ENCODE results near the gene SPOCD1.

SPOCD1 gene

DNA sequence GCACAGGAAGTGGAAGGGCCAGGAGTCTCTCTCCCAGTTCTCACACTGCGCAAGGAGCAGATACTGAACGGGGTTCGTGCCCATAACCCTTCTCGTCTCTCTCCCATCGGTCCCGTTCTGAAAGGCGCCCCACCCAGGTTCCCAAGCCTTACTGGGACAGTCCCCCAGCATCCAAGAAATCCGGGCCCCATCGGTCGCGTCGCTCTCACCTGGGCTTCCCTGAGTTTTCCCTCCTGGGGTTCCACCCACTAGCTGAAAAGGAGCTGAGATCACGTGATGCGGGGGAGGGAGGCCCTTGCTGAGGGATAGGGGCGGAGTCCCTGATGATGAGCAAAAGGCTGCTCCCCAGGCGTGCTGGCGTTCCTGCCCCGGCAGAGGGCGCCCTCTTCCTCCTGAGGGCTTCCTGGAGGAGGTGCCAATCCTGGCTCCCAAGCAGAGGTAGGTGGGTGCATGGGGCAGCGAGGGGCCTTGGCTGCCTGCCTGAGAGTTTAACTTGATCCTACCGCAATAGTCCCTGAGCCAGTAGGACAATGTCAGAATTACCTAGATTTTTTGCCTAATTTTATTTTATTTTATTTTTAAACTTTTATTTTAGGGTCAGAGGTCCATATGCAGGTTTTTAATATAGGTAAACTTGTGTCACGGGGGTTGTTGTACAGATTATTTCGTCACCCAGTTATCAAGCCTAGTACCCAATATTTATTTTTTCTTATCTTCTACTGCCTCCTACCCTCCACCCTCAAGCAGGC, at the start of gene SPOCD1:
Gene SPOCD1 (minus strand): TSS at position 271 of the 749 bp plus-strand sequence. CDS start 689 bp downstream, outside the sequence.
- peak; percentile 64 to 68 for DNase-seq (ENCODE audit: low read depth in 2 of 2)

DNA sequence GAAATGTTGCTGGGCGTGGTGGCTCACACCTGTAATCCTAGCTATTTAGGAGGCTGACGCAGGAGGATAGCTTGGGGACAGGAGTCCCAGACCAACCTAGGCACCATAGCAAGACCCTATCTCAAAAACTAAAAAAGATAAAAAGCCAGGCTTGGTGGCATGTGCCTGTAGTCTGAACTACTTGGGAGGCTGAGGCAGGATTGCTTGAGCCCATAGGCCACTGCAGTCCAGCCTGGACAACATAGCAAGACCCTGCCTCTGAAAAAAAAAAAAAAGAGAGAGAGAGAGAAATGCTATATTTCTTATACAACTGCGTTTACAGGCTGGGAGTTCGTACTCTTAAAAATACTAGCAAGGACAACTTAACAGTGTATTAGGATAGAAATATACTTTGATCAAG, 46.2 kb upstream of the SPOCD1 start:
- no peak for DNase-seq (ENCODE audit: low read depth in 2 of 2)

DNA sequence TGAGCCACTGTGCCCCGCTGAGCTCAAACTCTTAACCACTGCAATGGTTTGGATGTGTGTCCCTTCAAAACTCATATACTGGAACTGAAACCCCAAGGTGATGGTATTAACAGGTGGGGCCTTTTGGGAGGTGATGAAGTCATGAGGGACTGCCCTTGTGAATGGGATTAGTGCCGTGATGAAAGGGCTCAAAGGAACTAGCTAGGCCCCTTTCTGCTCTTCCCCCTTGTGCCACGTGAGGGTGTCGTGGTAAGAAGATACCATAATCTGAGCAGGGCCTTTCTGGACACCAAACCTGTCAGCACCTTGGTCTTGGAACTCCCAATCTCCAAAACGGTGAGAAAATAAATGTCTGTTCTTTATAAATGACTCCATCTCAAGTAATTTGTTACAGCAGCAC, 45.5 kb upstream of the SPOCD1 start:
- DNase-seq (ENCODE audit: low read depth in 2 of 2): no peak

DNA sequence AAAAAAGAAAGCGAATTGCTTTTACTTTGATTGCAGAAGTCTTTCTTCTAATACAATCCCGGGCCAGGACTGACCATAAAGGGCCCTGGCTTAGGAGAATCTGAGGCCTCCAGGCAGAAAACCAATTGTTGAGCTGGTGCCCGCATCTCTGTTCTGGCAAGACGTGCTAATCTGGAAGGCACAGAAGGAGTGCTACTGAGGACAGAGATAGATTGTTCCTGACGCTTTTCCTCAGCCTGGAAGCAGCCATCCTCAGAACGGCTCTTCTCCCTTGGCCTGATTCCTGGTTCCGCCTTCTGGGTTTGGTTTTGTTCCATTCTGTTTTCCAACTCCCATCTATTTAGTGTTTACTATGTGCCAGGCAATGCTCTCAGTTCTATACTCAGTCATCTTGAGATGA, 44.8 kb upstream of the SPOCD1 start:
- DNase-seq (ENCODE audit: low read depth in 2 of 2): no peak

DNA sequence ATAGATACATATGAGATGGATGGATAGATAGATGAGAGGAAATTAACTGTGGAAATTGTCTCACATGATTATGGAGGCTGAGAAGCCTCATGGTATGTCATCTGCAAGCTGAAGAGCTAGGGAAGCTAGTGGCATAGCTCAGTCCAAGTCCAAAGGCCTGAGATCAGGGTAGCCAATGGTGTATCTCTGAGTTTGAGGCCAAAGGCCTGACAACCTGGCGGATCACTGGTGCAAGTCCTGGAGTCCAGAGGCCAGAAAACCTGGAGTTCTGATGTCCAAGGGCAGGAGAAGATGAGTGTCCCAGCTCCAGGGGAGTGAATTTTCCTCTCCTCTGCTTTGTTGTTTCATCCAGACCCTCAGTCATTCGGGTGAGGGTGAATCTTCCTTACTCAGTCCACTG, 43.9 kb upstream of the SPOCD1 start:
- DNase-seq (ENCODE audit: low read depth in 2 of 2): no peak

DNA sequence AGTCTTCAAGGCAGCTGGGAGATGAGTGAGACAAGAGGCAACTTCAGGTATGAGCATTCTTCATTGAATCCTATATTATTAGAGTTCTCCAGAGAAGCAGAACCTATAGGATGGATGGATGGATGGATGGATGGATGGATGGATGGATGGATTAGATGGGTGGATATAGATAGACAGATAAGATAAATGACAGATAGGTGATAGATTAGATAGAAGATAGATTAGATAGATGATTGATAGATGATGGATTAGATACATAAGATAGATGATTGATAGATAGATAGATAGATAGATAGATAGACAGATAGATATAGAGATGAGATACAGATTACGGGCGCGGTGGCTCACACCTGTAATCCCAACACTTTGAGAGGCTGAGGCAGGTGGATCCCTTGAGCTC, 43.2 kb upstream of the SPOCD1 start:
- no peak for DNase-seq (ENCODE audit: low read depth in 2 of 2)

DNA sequence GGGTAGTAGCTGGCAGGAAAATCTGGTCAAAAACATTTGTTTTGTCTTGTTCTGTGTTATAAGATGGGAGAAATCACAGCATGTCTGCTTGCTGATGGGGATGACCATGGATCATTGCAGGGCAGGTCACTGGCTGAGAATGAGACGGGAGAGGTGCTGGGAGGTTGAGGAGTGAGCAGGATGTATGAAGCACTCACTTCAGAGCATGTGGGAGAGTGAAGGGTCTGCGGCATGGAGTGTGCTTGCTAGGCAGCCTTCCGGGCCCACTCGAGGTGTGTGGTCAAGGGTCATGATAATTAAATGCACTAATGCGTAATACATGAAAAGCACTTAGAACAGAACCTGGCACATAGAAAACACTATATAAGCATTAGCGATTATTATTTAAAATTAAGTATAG, 42.0 kb upstream of the SPOCD1 start:
- no peak for DNase-seq (ENCODE audit: low read depth in 2 of 2)

DNA sequence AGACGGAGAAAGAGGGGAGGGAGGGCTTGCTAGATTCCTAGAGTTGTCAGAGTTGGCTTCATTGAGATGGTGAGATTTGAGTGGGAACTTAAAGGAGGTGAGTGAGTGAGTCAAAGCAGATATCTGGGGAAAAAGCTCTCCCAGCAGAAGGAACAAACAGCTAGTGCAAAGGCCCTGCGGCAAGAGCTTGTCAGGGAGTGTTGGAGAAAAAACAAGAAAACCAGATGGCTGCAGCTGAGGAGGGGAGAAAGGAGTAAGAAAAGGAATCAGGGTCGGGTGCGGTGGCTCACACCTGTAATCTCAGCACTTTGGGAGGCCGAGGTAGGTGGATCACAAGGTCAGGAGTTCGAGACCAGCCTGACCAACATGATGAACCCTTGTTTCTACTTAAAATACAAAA, 40.3 kb upstream of the SPOCD1 start:
- no peak for DNase-seq (ENCODE audit: low read depth in 2 of 2)

DNA sequence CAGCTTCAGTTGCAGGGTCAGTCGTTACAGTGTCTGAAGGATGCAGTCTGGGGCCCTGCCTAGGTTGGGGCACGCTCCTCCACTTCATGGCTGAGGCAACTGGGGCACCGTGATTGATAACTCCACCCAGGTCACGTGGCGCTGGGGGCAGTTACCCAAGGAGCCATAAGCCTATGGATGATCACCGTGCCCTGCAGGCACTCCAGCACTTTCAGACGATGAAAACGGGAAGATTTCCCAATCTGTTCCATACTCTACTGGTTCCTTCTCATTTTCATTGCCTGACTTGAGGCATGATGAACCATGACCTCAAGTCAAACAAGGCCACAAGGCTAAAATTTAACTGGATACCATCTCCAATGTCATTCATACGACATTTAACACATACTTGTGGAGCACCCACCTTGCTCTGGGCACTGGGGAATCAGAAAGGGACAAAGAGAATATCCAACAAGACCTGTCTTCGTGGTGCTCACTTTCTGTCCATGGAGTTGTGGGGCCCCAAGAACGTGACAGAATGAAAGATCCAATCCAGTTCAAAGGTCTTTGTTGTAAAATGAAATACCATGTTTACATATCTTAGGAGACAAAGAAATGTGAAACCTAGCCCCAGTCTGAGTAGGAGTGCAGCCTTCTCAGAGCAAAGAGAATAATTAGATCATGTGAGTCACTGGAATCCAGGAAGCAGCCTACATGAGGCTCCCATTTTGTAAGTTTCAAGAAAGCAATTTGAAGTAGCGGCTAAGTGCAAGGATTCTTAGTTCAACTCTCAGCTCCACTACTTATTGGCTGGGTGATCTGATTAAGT, 39.4 kb upstream of the SPOCD1 start:
- no peak for DNase-seq (ENCODE audit: low read depth in 2 of 2)

DNA sequence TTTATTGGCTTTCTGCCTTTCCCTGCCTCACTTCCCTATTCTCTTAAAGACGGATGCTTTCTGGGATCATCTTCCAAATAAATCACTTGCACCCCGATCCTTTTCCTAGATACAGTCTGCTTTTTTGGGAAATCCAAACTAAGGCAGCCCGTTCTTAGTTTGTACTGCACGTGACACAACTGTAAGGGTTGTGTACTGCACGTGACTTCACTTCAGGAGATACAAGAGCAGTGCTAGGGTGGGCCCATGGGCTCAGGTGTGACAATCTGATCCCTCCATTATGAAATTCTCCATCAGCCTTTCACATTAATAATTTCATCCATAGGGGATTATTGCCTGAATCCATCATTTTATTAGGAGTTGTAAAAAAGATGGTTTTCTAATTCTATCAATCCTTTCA, 33.8 kb upstream of the SPOCD1 start:
- no peak for DNase-seq (ENCODE audit: low read depth in 2 of 2)

DNA sequence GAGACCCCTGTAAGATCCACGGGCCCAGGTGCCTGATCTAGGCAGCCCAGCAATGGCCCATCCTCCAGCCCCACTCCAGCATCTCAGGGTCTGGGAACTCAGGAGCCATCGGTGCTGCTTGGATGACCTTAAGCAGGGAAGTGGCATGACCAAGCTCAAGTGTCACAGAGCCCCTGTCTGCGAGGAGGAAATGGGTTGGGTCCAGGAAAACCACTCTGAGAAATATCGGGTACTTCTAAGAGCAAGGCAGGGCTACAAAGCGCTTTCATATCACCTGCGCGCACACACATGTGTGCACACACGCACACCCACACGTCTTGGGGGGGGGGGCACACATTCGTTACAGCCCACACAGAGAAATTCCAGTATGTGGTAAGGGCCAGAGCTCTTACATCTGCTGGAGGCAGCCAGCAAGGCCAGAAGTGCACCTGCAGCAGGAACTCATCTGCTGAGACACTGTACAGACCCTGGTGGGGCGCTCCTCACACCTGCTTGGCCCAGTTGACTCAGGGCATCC, 32.6 kb upstream of the SPOCD1 start:
- DNase-seq (ENCODE audit: low read depth in 2 of 2): peak; percentile 17 to 39

DNA sequence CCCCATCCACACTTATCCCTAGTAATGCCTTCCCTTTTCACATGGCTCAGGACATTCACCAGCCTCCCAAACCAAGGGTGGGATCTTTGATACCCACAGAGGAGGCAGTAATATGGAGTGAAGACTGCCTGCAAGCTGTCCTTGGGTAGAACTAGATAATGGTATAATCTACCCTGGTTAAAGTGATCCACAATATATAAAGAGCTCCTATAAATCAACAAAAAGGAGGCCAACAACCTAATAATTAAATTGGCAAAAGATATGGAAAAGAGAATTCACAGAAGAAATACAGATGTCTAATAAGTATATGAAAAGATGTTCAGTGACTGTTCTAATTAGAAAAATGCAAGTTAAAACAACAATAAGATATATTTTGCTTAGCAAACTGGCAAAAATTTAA, 30.7 kb upstream of the SPOCD1 start:
- DNase-seq (ENCODE audit: low read depth in 2 of 2): no peak

DNA sequence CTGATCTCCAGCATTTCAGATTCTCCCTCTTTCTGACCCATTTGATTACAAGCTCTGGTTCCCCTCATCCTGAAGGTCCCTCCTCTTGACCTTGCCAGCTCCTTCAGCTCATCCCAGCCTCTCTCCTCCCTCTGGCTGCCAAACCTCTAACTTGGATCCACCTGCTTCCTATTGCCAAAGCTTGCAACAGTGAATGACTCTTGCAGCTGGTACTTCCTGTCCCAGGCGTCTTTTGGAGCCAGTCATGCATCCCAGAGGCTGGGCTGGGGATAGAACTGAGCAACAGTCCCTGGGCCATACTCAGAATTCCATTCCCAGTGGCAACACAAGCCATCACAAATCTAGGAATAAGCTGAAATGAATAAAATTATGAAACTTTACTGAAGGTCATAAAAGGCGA, 27.7 kb upstream of the SPOCD1 start:
- DNase-seq (ENCODE audit: low read depth in 2 of 2): no peak

DNA sequence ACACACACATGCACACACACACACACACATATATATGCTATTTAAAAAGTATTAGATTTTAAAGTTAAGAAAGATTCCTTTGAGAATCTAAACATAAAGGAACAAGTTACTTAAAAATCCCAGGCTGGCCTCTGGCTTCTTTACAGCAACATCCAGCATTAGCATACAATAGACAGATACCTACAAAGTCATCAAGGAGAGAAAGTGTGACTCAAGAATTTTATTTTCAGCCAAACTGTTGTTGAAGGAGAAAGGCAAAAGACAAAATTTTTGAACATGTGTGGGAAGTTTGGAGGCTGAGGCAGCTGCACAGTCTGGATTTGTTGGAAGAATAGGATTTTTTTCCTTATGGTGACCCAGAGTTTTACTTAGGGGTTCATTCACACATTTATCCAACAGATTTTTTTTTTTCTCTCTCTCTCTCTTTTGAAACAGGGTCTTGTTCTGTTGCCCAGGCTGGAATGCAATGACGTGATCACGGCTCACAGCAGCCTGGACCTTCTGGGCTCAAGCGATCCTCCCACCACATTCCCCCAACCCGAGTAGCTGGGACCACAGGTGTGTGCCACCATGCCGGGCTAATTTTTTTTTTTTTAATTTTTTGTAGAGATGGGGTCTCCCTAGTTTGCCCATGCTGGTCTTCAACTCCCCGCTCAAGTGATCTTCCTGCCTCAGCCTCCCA, 24.0 kb upstream of the SPOCD1 start:
- no peak for DNase-seq (ENCODE audit: low read depth in 2 of 2)

DNA sequence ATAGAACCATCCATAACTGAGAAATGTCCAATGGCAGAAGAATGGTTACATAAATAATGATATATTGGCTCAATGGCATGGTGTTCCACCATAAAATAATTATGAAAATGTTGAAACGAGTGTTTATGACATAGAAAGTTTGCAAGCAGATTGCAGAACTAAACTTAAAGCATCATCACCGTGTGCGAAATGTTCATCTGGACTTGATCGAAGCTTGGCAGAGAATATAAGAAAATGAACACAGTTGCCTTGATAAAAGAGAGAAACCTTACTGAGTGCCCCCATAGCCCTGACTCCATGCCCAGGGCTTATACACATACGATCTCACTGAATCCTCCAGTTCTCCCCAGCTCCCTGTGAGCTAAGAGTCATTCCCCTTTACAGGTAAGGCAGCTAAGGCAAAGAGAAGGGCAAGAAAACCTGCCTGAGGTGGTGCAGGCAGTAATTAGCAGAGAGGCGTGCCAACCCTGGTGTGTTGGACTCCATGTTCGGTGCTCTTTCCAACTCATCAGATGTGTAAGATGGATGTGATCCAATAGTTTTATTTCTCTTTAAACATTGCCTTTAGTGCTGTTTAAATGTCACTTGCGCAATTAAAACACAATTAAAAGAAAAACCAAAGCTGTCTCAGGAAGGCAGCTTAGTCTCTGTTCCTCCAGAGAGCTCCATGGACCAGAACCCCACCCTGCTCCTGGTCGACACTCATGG, 21.8 kb upstream of the SPOCD1 start:
- DNase-seq (ENCODE audit: low read depth in 2 of 2): no peak

DNA sequence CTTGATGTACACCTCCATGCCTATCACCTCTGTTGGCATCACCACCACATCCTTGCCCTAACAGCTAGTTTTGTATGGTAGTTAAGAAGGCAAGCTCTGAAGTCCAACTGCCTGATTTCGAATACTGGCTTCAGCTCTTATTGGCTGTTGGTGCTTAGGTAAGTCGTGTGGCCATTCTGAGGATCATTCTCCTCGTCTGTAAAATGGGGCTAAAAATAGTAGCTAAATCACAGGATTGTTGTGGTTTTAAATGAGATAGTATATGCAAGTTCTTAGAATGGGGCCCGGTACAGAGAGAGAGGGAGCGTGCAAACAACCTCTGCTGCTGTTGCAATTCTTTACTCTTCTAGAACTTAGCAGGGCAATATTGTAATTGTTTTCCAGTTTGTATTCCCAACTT, 20.8 kb upstream of the SPOCD1 start:
- no peak for DNase-seq (ENCODE audit: low read depth in 2 of 2)

DNA sequence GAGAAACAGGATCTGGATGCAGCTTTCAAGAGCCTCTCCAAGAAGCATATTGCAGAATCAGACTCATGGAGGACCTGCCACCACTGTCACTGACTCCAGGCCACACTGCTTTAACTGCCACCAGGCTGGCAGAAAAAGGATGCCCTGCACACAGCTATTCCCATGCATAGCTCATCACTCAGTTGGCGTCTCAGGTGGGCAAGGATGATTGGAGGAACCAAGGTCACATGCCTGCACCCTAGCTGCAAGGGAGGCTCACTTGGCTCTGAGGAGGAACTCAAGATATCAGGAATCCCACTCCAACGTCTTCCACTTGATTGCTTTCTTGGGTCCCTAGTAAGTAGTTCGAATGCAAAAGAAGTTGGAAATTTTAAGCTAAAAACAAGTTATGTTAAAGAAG, 19.6 kb upstream of the SPOCD1 start:
- no peak for DNase-seq (ENCODE audit: low read depth in 2 of 2)

DNA sequence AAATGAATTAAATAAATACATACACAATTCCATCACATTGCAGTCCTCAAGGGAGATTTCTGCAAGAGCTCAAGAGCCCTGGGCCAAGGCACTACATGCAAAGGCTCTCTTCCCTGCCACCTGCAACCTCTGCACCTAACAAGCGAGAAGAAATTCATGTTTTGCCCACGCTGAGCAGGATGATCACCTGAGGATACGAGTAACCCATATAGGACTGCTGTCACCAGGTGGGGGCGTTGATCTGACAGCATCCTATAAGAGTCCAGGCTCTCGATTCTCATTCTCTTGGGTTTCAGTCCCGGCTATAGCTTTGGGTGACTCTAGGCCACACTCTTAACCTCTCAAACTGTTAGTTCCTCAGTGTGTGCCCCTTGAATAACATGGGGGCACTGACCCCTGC, 18.7 kb upstream of the SPOCD1 start:
- DNase-seq (ENCODE audit: low read depth in 2 of 2): no peak

DNA sequence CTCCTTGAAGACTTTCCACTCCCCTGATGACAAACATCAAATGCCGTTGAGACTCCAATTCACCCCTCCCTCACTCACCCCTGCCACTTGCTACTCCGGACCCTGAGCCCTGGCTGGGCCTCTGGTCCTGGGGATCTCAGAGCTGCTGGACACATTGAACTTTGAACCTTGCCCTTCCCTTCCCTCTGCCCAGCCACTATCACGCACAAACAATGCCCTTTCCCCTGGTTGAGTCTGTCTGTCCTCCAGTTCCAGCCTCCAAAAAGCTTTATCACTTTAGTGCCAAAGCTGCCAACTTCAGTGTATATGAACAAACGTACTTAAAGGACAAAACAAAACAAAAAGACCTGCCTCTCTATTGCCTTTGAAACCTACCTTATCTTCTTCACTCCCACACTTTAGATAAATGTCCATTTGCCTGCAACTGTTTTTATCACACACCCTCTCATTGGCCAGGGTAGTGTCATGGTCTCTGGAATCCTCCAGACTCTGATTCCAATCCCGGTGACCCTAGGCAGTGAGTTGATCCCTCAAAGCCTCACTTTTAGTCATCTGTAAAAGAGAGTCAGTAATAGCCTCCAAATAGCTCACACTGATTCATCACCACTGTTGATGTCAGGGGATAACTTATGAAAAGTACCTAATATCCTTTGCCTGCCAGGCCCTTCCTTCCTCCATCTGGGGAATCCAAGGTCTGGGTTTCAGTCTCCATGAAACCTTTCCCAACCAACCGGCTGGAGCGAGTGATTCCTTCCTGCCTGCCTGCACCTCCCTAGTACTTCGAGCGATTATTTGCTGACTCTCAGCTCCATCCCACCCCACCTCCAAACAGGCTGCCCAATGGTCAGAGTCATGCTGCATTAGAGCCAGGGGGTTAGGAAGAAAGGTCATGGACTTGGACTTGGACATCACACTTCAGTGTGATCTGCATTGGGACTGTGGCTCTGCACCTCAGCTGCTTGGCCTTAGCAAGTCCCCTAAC, 15.9 kb upstream of the SPOCD1 start:
- no peak for DNase-seq (ENCODE audit: low read depth in 2 of 2)

DNA sequence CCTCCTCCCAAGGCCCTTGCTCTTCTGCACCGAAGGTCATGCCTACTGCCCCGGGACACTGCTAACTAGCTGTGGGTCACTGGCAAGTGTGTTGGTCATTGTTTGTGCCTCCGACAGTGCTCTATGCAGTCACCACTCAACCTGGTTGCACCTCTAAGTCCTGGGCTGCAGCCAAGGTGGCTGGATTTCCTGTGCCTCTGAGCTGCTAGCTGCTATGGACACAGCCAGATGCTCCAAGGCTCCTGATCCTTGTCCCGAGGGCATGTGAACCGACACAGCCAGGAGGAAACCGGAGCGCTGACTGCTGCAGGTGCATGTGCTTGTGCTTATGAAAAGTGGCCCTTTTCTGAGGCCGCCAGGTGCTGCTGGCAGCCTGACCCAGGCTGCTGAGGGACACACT, 14.7 kb upstream of the SPOCD1 start:
- DNase-seq (ENCODE audit: low read depth in 2 of 2): no peak

DNA sequence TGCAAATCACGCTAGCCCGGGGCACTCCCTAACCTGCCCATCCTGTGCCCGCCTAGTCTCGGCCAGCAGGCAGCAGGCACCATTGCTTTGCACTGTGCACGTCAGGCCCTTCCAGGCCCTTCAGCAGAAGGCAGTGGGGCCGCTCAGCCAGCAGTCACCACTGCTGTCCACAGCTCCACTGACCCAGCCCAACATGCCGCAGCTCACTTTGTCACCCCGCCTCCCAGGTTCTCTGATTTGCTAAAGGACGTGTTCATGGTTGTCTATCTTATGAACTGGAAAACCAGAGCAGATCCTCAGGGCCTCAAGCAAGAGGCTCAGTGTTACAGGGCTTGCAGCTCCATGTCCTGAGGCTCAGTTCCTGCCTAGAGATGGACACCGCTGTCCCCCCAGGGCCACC, 14.2 kb upstream of the SPOCD1 start:
- no peak for DNase-seq (ENCODE audit: low read depth in 2 of 2)

Data from stimulated activated CD8-positive, alpha-beta memory T cell treated with anti-CD3 and anti-CD28 coated beads, Interleukin-15, amount 100 ng/mL, for 4 hours (primary cell).